Medulla oblongata (tissue), 1 donor: ENCODE measurements around the gene ZNG1A.
"Not testable (repeated sequence)": the region's sequence is repeated elsewhere in the genome, so short reads cannot be mapped to it uniquely, and the experiment has no call there.

Source experiments
- DNase-seq: peaks from one replicate; pipeline ENCODE4 v3.0.0-alpha.2; 2015; ENCODE audit errors: extremely low spot score

Gene ZNG1A

GRCh38 chr9:178140-178825 lies 573 bp downstream of the ZNG1A start:
- not testable (repeated sequence) for DNase-seq

DNA sequence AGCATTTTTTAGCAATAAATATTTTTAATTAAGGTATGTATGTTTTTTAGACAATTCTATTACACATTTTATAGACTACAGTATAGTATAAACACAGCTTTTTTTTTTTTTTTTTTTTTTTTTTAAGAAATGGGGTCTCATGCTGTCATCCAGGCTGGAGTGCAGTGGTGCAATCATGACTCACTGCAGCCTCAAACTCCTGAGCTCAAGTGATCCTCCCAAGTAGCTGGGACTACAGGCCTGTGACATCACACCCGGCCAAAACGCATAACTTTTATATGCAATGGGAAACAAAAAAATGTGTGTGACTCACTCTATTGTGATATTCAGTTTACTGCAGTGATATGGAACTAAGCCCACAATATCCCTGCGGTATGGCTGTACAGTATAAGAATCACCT lies 9.1 kb downstream of the ZNG1A start:
- DNase-seq, result not testable (repeated sequence)

DNA sequence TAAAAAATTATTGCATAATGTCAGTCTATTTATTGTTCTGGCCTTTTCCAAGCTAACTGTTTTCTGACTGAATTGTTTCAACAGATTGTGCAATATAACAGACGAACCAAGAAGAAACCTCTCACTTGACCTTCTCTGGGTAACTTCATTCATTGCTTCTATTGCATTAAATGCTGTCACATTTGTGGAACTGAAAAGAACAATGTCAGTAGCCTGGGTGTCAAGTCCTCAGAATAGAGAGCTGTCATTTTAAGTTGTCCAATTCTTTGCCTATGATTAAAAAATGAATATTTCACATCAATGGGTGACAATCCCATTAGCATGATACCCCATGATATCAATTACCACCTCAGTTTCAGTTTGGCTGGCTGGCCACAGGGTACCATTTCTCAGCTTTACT lies 19.0 kb downstream of the ZNG1A start:
- not testable (repeated sequence) for DNase-seq

- not testable (repeated sequence) for DNase-seq
These were observed 27.7 kb downstream of the ZNG1A start for GRCh38 chr9:151173-151572.

GRCh38 chr9:139880-140279 lies 39.0 kb downstream of the ZNG1A start:
- not testable (repeated sequence) for DNase-seq

GRCh38 chr9:117995-118467 lies 60.8 kb downstream of the ZNG1A start, which contains the start of gene FOXD4:
Gene FOXD4, minus strand, starts transcription at chr9:118417. Its CDS starts 298 bp downstream, at chr9:118119.
- not testable (repeated sequence) for DNase-seq

- DNase-seq, result not testable (repeated sequence)
These were observed 61.5 kb downstream of the ZNG1A start for GRCh38 chr9:117144-117994.

DNA sequence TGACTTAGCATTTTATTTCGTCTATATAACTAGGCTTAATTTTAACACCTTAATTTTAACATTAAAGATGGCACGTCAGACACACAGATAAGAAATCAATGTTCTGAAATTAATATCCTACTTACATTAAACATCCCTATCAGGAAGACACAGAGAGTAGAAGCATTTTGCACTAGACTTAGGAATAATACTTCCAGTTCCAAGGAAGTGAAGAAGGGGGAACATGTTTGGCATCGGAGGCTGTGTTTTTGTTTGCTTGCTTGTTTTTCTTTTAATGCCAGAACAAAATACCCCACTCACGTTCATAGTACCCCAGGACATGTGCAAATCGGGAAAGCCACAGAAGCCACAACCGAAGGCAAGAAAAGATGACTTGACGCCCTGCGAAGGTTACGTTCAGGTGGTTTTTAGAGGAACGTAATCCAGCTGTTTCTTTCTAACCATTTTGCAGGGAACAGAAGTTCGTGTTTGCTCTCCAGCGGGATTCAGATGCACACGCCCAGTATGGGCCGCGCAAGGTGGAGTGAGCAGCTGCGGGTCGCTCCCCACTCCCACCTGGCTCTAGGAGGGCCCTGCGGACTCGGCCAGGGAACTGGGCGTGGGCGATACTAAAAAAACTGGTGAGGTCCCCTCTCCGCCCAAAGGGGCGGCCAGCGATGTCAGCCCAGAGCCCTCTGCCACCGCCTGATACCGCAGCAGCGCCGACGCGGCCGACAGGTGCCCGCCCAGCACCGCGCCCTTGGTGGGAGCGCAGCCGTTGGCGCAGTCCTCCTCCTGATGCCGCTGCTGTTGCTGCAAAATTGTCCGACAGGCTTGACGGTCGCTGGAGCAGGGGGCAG lies 62.4 kb downstream of the ZNG1A start:
- DNase-seq, result not testable (repeated sequence)

- DNase-seq, result not testable (repeated sequence)
These were observed 63.8 kb downstream of the ZNG1A start for GRCh38 chr9:115118-115451.

- DNase-seq, result not testable (repeated sequence)
These were observed 64.4 kb downstream of the ZNG1A start for GRCh38 chr9:114267-115117.

- not testable (repeated sequence) for DNase-seq
These were observed 65.2 kb downstream of the ZNG1A start for GRCh38 chr9:113468-114266.

GRCh38 chr9:112589-113467 lies 66.0 kb downstream of the ZNG1A start:
- DNase-seq, result not testable (repeated sequence)

DNA sequence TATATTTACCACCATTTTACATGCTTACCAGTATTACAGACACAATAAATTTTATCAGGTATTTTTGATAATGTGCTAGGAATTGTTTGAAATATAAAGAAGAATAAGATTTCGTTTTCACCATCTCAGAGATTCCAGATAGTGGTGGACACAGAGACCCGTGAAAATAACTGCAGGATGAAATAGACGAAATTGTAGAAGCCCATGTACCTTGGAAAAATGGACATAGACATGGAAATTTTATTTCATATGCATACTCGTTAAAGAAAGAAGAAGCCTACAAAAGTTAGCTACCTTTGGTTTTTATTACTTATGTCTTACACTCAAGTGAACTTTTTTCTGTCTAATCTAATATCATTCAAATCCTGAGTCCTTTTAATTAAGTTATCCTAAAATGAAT lies 68.2 kb downstream of the ZNG1A start:
- not testable (repeated sequence) for DNase-seq

GRCh38 chr9:109540-109939 lies 69.3 kb downstream of the ZNG1A start:
- not testable (repeated sequence) for DNase-seq

DNA sequence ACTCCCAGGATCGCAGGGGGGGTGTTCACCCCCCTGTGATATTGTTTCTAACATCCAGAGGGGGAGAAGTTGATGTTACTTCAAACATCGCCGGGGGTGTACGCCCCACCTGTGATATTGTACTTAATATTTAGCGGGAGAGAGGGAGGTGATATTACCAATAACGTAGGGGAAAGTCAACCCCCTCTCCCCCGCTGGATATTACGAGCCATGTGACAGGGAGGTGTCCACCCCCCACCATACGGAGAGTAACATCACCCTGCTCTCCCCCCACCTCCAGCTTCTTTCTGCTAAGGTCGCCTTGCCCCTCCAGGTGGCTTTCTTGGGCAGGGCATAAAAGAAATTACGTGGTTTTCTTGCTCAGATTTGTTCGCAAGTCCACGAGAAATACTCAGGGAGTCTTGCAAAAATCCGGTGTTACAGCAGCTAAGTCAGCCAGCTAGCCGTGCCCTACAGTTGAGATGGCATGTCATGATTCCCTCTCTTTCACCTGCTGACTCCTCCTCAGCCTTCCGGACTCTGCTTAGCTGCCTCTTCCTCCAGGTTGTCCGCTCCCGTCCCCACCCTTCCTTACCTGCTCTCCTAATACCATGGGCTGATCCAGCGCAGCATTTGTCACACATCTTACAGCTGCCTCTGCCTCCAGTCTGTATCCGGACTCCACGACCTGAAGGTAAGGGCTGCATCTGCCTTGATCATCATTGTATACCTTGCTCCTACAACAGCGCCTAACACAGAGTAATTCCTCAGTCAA lies 69.9 kb downstream of the ZNG1A start:
- DNase-seq, result not testable (repeated sequence)

GRCh38 chr9:105991-106390 lies 72.9 kb downstream of the ZNG1A start:
- not testable (repeated sequence) for DNase-seq

DNA sequence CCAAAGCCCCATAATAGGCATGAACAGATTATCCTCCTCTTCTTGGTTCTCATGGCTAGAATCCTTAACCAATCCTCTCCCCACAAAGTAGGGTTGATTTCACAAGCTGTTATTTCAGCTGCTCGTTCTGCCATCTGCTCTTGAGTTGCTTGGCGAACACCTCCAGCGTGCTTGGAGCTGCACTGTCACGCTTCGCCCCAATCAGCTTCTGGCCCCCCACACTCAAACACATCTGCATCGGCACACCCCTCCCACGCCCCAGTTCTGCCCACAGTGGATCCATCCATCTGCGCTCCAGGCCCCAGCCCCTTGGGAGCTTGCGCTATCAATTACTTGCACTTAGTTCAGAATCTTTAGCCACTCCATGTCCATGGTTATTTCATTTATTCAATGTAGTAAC lies 78.4 kb downstream of the ZNG1A start:
- not testable (repeated sequence) for DNase-seq

GRCh38 chr9:99867-100266 lies 79.0 kb downstream of the ZNG1A start:
- DNase-seq, result not testable (repeated sequence)
